Smooth muscle cell (in vitro differentiated cells): ENCODE data around the gene SH3PXD2B. TPM values are rescaled to one million over a fixed set of nuclear protein-coding genes. Genes with fewer than 3 reads are reported as not detected.

Experiments used
- DNase-seq: peaks from one replicate; lab custom pipeline; 2025; ENCODE audit not compliant: unreplicated experiment; lab: John Stamatoyannopoulos, UW
- H2AFZ ChIP-seq: fragments of 200-600 bp; sonication (generic); 2 replicates; pipeline ENCODE4 v1.6.0; 2016; ENCODE audit warnings: antibody characterized with exemption, low read depth, mild to moderate bottlenecking
- H3F3A ChIP-seq: fragments of 200-600 bp; sonication (generic); 2 replicates; pipeline ENCODE4 v1.6.0; 2017; ENCODE audit warnings: antibody characterized with exemption, low read depth
- H3K27ac ChIP-seq: fragments of 200-600 bp; sonication (generic); 2 replicates; pipeline ENCODE4 v1.5.1; 2016; ENCODE audit warnings: low read depth, mild to moderate bottlenecking
- H3K27me3 ChIP-seq: fragments of 200-600 bp; sonication (generic); 2 replicates; pipeline ENCODE4 v1.6.1; 2016; ENCODE audit warnings: low read depth, mild to moderate bottlenecking
- H3K36me3 ChIP-seq: fragments of 200-600 bp; sonication (generic); 2 replicates; pipeline ENCODE4 v1.5.1; 2016; ENCODE audit warnings: low read depth
- H3K4me1 ChIP-seq: fragments of 200-600 bp; sonication (generic); 2 replicates; pipeline ENCODE4 v1.5.1; 2016; ENCODE audit warnings: low read depth
- H3K4me2 ChIP-seq: fragments of 200-600 bp; sonication (generic); 2 replicates; pipeline ENCODE4 v1.6.0; 2016; ENCODE audit warnings: mild to moderate bottlenecking
- H3K4me3 ChIP-seq: fragments of 200-600 bp; sonication (generic); 2 replicates; pipeline ENCODE4 v1.5.1; 2016; ENCODE audit warnings: mild to moderate bottlenecking
- H3K79me2 ChIP-seq: fragments of 200-600 bp; sonication (generic); 2 replicates; pipeline ENCODE4 v1.6.0; 2016; ENCODE audit warnings: low read depth, mild to moderate bottlenecking
- H3K9ac ChIP-seq: fragments of 200-600 bp; sonication (generic); 2 replicates; pipeline ENCODE4 v1.6.0; 2016; ENCODE audit warnings: low read depth
- H3K9me3 ChIP-seq: fragments of 200-600 bp; sonication (generic); replicated peaks from 2 replicates; pipeline ENCODE4 v1.5.1; 2016; ENCODE audit warnings: low read depth
- H4K20me1 ChIP-seq: fragments of 200-600 bp; sonication (generic); 2 replicates; pipeline ENCODE4 v1.6.0; 2016; ENCODE audit warnings: low read depth
- WGBS: methylation state at CpG from one replicate; pipeline ENCODE4 v1.1.7; 2016; ENCODE audit warnings: low lambda C conversion rate; 5-methylcytosine and 5-hydroxymethylcytosine counted together
- polyA plus RNA-seq: library from polyadenylated mRNA; unstranded; fragments of >200 nt; fragmentation: Nextera tagmentation; extraction: Ambion mirVana; gene quantifications from 2 replicates; pipeline ENCODE4 v1.2.1, GENCODE V29; 2016
- total RNA-seq: library from RNA; depleted of rRNA; stranded (reverse); fragments of >200 nt; gene quantifications from 2 replicates; pipeline ENCODE4 v1.2.3, GENCODE V29; 2014
- TF ChIP-seq, protein P1 (sequence below): fragments of 200-600 bp; sonication (generic); IDR thresholded peaks from 2 replicates; pipeline ENCODE4 v1.5.1; 2017; ENCODE audit warnings: borderline replicate concordance, mild to moderate bottlenecking, antibody characterized with exemption; ENCODE audit not compliant: insufficient read depth, poor library complexity, severe bottlenecking

SH3PXD2B gene
- total and polyA plus RNA-seq, 2 experiments from 2014 or later = 36.5 to 39.4 TPM

DNA sequence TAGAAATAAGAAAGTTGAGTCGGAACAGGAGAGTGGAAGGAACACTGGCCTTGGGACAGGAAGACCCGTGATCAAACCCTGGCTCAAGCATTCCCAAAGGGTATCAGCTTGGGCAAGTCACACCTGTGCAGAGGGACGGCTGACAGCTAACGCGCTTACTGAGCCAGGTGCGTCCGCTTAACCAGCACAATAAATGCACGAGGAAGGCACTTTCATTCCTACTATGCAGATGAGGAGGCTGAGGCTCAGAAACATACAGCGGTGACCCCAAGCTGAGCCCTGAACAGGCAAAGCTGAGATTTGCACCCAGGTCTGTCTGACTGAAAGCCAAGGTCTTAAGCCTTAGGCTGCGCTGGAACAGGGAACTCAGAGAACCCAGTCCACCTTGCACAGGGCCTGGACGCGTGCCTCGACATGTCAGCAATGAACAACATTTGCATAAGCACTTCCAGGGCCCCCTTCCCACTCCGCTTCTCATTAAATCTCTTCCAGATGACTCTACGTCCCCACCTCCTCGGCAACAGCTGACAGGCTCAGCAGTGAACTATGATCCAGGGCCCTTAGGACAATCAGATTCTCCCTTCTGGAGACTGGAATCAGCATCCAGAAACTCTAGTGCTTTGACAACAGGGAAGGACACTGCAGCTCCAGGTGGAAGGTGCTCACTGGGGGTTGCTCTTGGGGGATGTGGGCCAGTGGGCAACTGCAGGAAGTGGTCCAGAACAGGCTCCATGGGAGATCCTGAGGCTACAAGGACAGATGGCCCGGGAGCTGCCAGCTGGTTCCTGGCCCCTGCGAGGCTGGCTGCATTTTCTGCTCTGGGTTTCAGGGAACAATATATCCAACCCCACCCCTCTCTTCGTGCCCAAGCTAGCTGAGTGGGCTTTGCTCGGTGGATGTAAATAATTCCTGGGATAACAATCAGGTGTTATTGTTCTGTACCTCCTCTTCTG is 35.2 kb downstream of the SH3PXD2B start:
- H3K9ac ChIP-seq = no peak overlapping the region
- TF ChIP-seq, protein P1, sequence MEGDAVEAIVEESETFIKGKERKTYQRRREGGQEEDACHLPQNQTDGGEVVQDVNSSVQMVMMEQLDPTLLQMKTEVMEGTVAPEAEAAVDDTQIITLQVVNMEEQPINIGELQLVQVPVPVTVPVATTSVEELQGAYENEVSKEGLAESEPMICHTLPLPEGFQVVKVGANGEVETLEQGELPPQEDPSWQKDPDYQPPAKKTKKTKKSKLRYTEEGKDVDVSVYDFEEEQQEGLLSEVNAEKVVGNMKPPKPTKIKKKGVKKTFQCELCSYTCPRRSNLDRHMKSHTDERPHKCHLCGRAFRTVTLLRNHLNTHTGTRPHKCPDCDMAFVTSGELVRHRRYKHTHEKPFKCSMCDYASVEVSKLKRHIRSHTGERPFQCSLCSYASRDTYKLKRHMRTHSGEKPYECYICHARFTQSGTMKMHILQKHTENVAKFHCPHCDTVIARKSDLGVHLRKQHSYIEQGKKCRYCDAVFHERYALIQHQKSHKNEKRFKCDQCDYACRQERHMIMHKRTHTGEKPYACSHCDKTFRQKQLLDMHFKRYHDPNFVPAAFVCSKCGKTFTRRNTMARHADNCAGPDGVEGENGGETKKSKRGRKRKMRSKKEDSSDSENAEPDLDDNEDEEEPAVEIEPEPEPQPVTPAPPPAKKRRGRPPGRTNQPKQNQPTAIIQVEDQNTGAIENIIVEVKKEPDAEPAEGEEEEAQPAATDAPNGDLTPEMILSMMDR = no peak
- peak overlapping the region; percentile 40 for H3K4me2 ChIP-seq
- no peaks in the 10 kb centered on the region for H3K4me1 ChIP-seq
- H3K27me3 ChIP-seq = no peaks in the 10 kb centered on the region
- no peak for DNase-seq
- H3K4me3 ChIP-seq = no peak overlapping the region
- H4K20me1 ChIP-seq = peaks cover 68% of the 10 kb centered on the region
- WGBS = 77% methylated on average over 20 of the region's 20 CpGs
- no peak overlapping the region for H2AFZ ChIP-seq
- peaks cover 8% of the 10 kb centered on the region for H3F3A ChIP-seq
- H3K79me2 ChIP-seq = peaks cover 13% of the 10 kb centered on the region
- no peaks in the 10 kb centered on the region for H3K36me3 ChIP-seq
- H3K27ac ChIP-seq = peak overlapping the region; percentile 74
- H3K9me3 ChIP-seq = no peaks in the 10 kb centered on the region

- Histone ChIP-seq H3K4me2 (peak overlapping the region; percentile 40), H3K9me3 (no peaks in the 10 kb centered on the region), H2AFZ (no peak overlapping the region), H3K4me1 (no peaks in the 10 kb centered on the region), H3K27me3 (no peaks in the 10 kb centered on the region), H3K27ac (peak overlapping the region; percentile 74), H4K20me1 (peaks cover 58% of the 10 kb centered on the region), H3K9ac (no peak overlapping the region), H3K4me3 (no peak overlapping the region), H3K36me3 (no peaks in the 10 kb centered on the region), H3K79me2 (peaks cover 3% of the 10 kb centered on the region), H3F3A (peaks cover 8% of the 10 kb centered on the region)
- TF ChIP-seq, protein P1 = no peak
- DNase-seq = no peak
- WGBS = 50% methylated on average over 10 of the region's 10 CpGs
These were observed 36.2 kb downstream of the SH3PXD2B start for GRCh38 chr5:172417983-172418630.

GRCh38 chr5:172417130-172417841 is 37.0 kb downstream of the SH3PXD2B start:
- no peaks in the 10 kb centered on the region for H3K9me3 ChIP-seq
- no peaks in the 10 kb centered on the region for H3K27me3 ChIP-seq
- H3K27ac ChIP-seq = peak overlapping the region; percentile 74
- H3K4me2 ChIP-seq = no peak overlapping the region
- TF ChIP-seq, protein P1 = no peak
- H3K4me3 ChIP-seq = no peak overlapping the region
- H3K36me3 ChIP-seq = no peaks in the 10 kb centered on the region
- H2AFZ ChIP-seq = no peak overlapping the region
- no peak overlapping the region for H3K9ac ChIP-seq
- H4K20me1 ChIP-seq = peaks cover 50% of the 10 kb centered on the region
- no peak for DNase-seq
- 94% methylated on average over 4 of the region's 4 CpGs for WGBS
- no peaks in the 10 kb centered on the region for H3K79me2 ChIP-seq
- H3F3A ChIP-seq = peaks cover 11% of the 10 kb centered on the region
- peaks cover under 1% of the 10 kb centered on the region for H3K4me1 ChIP-seq
